ENCODE measurements around the gene AP2A1. TPM values are rescaled to one million over a fixed set of nuclear protein-coding genes. Genes with fewer than 3 reads are reported as not detected.

Gene AP2A1
- total RNA-seq, 1 donor from 2014 or later, result 67.6 TPM

DNA sequence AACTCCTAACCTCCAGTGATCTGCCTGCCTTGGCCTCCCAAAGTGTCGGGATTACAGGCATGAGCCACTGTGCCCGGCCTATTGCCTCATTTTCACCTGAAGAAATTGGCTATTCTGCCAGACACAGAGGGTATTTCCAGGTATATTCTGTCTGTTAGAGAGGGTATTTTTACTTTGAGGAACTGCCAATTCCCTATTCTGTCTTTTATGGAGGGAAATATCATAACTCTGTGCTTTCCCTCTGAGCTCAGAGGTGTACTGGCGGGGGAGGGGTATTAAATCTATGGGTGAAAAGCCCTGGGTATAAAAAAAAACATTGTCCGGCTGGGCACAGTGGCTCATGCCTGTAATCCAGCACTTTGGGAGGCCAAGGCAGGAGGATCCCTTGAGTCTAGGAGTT lies 28.5 kb upstream of the AP2A1 start:
- H3K27ac ChIP-seq, result no peak overlapping the region
- TF ChIP-seq, protein P1, sequence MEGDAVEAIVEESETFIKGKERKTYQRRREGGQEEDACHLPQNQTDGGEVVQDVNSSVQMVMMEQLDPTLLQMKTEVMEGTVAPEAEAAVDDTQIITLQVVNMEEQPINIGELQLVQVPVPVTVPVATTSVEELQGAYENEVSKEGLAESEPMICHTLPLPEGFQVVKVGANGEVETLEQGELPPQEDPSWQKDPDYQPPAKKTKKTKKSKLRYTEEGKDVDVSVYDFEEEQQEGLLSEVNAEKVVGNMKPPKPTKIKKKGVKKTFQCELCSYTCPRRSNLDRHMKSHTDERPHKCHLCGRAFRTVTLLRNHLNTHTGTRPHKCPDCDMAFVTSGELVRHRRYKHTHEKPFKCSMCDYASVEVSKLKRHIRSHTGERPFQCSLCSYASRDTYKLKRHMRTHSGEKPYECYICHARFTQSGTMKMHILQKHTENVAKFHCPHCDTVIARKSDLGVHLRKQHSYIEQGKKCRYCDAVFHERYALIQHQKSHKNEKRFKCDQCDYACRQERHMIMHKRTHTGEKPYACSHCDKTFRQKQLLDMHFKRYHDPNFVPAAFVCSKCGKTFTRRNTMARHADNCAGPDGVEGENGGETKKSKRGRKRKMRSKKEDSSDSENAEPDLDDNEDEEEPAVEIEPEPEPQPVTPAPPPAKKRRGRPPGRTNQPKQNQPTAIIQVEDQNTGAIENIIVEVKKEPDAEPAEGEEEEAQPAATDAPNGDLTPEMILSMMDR (IDR thresholded peaks at IDR 0.05), result no peak
- no peak overlapping the region for H3K4me3 ChIP-seq
- DNase-seq, result no peak
- no peaks in the 10 kb centered on the region for H3K27me3 ChIP-seq (ENCODE audit: low read depth)
- no peak for ATAC-seq
- H3K9me3 ChIP-seq, result no peaks in the 10 kb centered on the region
- intact Hi-C loops (cut with DNase I), result no loop called here
- H3K4me1 ChIP-seq, result no peaks in the 10 kb centered on the region
- no peaks in the 10 kb centered on the region for H3K36me3 ChIP-seq

DNA sequence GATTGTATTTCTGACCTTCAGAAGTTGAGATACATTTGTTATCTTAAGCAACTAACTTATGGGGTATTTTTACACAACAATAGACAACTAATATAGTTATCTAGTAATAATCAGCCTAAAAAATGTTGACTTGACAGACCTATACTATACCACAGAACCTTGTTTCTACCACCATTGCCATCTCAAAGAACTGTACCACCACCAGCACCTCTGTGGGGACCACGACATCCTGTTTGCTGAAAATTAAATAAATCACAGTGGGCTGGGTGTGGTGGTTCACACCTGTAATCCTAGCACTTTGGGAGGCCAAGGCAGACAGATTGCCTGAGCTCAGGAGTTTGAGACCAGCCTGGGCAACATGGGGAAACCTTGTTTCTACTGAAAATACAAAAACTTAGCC lies 27.7 kb upstream of the AP2A1 start:
- TF ChIP-seq, protein P1 (IDR thresholded peaks at IDR 0.05), result no peak
- ATAC-seq, result no peak
- Histone ChIP-seq H3K27ac (no peak overlapping the region), H3K9me3 (no peaks in the 10 kb centered on the region), H3K4me1 (no peaks in the 10 kb centered on the region), H3K36me3 (no peaks in the 10 kb centered on the region), H3K27me3 (ENCODE audit: low read depth) (no peaks in the 10 kb centered on the region), H3K4me3 (no peak overlapping the region)
- intact Hi-C loops (cut with DNase I), result no loop called here
- no peak for DNase-seq

DNA sequence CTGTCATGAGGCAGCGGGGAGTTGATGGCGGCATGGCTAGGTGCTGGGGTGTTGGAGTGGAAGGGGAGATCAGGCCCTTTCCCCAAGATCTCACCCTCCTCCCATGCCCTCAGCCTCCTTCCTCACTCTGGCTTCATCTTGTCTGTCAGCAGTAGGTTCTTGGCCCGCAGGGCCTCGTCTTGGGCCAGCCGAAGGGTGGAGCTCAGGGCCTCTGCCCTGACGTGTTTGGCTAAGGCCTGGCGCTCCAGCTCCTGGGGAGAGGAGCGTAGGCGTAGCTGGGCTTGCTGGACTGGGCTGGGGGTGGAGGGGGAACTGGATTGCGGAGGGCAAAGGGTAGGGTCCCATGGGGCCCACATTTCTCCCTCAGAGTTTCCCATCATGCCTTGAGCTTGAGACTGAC lies 26.9 kb upstream of the AP2A1 start:
- DNase-seq (no peak), ATAC-seq (no peak)
- Histone ChIP-seq H3K4me1 (no peaks in the 10 kb centered on the region), H3K27ac (no peak overlapping the region), H3K9me3 (no peaks in the 10 kb centered on the region), H3K4me3 (no peak overlapping the region), H3K27me3 (ENCODE audit: low read depth) (no peaks in the 10 kb centered on the region), H3K36me3 (no peaks in the 10 kb centered on the region)
- intact Hi-C loops (cut with DNase I), result no loop called here
- TF ChIP-seq, protein P1 (IDR thresholded peaks at IDR 0.05), result no peak

DNA sequence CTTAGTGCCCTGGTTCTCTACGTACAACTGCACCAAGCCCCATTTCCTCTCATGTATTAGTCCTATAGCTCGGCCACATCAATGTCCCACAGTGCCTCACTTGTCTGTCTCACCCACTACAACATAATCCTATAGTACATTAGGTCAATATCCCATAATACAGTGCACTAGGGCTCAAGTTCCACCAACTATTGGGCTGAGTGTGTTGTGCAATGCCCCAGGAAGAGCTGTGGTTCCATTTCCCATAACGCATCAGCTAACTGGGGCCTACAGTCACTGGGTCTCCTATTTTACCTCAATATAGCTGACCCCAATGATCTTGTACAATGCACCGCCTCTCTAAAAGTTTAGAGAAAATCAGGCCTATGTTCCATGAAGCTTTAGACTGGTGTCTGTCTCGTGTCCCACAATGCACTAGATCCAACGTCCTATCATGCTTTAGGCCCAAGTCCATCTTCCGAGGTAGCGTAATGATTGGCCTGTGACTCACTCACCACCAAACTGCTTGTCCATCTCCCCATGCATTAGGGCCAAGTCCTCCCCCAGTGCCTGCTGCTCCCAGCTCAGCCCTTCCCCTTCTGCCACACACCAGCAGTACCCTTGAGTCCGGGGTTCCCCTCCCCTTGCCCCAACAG lies 25.5 kb upstream of the AP2A1 start:
- Histone ChIP-seq H3K27ac (no peak overlapping the region), H3K4me1 (no peaks in the 10 kb centered on the region), H3K4me3 (no peak overlapping the region), H3K36me3 (no peaks in the 10 kb centered on the region), H3K9me3 (no peaks in the 10 kb centered on the region), H3K27me3 (ENCODE audit: low read depth) (no peaks in the 10 kb centered on the region)
- intact Hi-C loops (cut with DNase I), result no loop called here
- TF ChIP-seq, protein P1 (IDR thresholded peaks at IDR 0.05), result no peak
- DNase-seq (no peak), ATAC-seq (no peak)

DNA sequence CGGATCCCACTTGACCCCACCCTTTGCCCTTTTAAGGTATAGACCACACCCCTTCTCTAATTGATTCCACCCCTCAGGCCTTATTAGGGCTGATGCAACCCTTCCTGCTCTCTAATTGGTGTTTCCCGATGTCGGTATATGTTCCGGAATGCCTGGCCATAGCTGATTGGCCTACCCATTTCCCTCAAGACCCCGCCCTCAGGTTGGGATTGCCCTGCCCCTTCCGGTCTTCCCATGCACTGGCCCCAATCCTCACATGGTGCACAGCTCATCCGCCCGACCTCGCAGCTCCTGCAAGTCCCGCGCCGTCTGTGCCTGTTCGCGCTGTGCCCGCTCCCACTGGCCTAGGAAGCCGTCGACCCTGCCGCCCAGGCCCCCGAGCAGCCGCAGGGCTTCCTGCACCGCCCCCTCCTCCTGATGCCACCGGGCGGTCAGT lies 21.8 kb upstream of the AP2A1 start:
- Histone ChIP-seq H3K36me3 (no peaks in the 10 kb centered on the region), H3K4me3 (no peak overlapping the region), H3K4me1 (no peaks in the 10 kb centered on the region), H3K27me3 (ENCODE audit: low read depth) (no peaks in the 10 kb centered on the region), H3K9me3 (no peaks in the 10 kb centered on the region), H3K27ac (no peak overlapping the region)
- DNase-seq (no peak), ATAC-seq (no peak)
- intact Hi-C loops (cut with DNase I), result no loop called here
- TF ChIP-seq, protein P1 (IDR thresholded peaks at IDR 0.05), result no peak

Measured in lower lobe of right lung (tissue), 2 donors.